ENCODE measurements around the gene RAI1.

- TF ChIP-seq PATZ1 (CRISPR knock-in tag; IDR thresholded peaks at IDR 0.05; ENCODE audit: borderline replicate concordance) (no peak), ARNTL (CRISPR knock-in tag; IDR thresholded peaks at IDR 0.05; ENCODE audit: borderline replicate concordance, low read depth) (no peak), ESRRG (CRISPR knock-in tag; IDR thresholded peaks at IDR 0.05) (no peak), POU6F1 (CRISPR knock-in tag; IDR thresholded peaks at IDR 0.05; ENCODE audit: borderline replicate concordance, low read depth) (no peak), TCF4 (CRISPR knock-in tag; IDR thresholded peaks at IDR 0.05; ENCODE audit: borderline replicate concordance) (no peak), ZFP3 (CRISPR knock-in tag; IDR thresholded peaks at IDR 0.05) (no peak)
- TF ChIP-seq, protein P1, sequence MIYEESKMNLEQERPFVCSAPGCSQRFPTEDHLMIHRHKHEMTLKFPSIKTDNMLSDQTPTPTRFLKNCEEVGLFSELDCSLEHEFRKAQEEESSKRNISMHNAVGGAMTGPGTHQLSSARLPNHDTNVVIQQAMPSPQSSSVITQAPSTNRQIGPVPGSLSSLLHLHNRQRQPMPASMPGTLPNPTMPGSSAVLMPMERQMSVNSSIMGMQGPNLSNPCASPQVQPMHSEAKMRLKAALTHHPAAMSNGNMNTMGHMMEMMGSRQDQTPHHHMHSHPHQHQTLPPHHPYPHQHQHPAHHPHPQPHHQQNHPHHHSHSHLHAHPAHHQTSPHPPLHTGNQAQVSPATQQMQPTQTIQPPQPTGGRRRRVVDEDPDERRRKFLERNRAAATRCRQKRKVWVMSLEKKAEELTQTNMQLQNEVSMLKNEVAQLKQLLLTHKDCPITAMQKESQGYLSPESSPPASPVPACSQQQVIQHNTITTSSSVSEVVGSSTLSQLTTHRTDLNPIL (CRISPR knock-in tag; IDR thresholded peaks at IDR 0.05; ENCODE audit: low read depth), result no peak
Observed at GRCh38 chr17:17833658-17834357, 152.6 kb downstream of the RAI1 start.

Measured in SK-N-SH treated with all-trans-retinoic acid at 6 μM for 48 hours (cell line).